HG02678 (cell line): ENCODE data around the gene MESP1.
"Not testable (repeated sequence)": the region's sequence is repeated elsewhere in the genome, so short reads cannot be mapped to it uniquely, and the experiment has no call there.

ENCODE experiments used
- ATAC-seq: cut with Tn5 transposase; IDR thresholded peaks from one replicate; pipeline ENCODE4 v1.9.1; 2021; ENCODE audit warnings: mild to moderate bottlenecking, moderate library complexity; ENCODE audit not compliant: unreplicated experiment

MESP1 gene, protein sequence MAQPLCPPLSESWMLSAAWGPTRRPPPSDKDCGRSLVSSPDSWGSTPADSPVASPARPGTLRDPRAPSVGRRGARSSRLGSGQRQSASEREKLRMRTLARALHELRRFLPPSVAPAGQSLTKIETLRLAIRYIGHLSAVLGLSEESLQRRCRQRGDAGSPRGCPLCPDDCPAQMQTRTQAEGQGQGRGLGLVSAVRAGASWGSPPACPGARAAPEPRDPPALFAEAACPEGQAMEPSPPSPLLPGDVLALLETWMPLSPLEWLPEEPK

DNA sequence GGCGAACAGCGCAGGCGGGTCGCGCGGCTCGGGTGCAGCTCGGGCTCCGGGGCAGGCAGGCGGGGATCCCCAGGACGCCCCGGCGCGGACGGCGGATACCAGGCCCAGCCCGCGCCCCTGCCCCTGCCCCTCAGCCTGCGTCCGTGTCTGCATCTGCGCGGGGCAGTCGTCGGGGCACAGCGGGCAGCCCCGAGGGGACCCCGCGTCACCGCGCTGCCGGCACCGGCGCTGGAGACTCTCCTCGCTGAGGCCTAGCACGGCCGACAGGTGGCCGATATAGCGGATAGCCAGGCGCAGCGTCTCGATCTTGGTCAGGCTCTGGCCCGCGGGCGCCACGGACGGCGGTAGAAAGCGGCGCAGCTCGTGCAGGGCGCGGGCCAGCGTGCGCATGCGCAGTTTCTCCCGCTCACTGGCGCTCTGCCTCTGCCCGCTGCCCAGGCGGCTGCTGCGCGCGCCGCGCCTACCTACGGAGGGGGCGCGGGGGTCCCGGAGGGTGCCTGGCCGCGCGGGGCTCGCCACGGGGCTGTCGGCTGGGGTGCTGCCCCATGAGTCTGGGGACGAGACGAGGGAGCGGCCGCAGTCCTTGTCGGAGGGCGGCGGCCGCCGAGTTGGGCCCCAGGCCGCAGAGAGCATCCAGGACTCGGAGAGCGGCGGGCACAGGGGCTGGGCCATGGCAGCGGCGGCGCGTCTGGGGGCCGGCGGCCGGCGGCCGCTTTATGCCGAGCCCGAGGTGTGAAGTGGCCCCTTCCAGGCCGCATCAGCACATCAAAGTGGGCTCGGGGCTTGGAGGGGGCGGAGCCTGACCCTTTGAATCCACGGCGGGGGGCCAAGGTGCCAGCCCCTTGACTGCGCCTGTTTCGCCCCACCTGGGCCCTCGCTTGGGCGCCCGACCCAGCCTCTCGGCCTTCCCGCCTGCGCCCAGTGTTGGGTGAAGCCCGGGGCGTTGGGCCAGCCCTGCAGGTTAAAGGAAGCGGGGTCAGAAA, at the start of gene MESP1:
Gene MESP1, minus strand, starts transcription at position 690 of the 983 bp plus-strand sequence. Its CDS starts 18 bp downstream, at position 672.
- peak; percentile 88 for ATAC-seq

DNA sequence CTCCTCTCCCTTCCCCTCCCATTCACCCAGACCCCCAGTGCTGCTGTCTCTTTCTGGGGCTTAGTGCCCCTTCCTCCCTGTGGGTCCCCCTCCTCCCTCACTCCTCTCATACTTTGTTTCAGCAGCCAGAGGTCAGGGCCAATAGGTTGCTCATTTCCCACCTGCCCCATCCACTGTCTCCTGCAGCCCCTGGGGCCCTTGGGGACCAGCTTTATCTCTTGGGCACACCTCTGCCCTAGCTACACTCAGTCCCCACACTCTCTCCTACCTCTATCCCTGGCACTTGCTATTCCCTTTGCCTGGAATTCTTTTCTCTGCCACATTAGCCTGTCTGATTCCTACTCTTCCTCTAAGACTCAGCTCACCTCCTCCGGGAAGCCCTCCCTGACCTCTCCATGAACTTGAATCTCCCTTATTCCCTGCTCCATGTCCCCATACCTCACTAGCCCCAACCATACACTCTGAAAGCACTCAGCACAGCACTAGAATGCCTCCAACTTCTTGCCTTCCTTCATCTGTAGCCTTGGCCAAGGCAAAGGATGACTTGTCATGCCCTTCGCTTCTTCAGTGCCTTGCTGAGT, 49.0 kb upstream of the MESP1 start:
- no peak for ATAC-seq

DNA sequence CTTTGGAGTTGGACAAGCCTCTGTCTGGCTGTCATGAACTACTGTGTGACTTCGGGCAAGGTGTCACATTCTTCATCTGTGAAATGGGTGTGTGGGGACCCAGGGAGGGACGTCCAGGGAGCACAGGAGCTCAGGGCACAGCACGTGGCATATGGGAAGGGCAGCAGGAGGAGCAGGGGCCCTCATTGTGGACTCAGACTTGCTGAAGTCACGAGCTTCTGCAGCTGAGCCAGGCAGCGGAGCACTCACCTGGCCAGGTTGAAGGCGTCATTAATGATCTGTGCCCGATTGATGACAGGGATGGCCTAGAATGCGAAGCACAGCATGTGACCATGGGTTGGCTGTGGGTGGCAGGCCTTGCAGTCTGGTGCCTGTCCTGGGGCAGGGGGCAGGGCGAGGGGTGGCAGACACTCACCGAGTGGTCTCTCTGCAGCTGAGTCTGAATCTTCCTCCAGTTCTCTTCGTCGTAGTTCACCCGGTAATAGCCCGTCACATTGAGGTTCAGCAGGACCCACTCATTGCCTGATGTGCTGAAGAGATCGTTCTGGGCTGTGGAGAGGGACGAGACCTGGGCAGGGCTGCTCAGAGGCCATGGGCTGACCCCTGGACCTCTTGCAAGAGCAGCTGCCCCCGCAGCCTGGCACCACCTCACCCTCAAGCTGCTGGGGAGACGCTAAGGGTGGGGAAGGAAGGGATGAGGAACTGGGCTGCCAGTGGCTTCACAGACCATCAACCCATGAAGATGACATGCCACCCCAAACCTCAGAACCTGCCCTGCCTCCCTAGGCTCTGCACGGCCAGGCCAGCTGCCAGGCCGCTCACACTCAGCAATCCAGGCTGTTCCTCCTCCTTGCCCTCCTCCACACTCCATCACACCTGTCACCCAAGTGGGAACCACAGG, 48.2 kb upstream of the MESP1 start:
- ATAC-seq, result no peak

DNA sequence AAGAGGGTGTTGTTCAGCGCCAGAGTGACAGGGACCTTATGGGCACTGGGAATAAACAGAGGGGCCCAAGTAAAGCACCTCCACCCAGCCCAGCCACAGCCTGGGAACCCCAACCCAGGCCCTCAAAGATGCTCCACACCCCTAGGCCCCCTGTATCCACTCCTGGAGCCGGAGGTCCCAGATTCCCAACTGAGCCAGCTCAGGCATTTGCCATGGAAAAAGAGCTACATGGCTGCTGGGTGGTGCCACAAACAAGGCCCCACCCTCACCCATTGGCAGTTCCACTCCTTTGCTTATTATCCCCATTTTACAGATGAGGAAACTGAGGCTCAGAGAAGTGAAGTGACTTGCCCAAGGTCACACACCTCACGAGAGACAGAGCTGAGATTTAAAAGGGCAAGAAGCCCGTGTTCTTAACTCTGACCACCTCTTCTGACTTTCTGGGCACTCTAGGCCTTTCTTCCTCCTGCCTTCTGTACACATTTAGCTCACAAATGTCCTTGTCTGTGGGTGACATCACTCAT, 46.7 kb upstream of the MESP1 start:
- no peak for ATAC-seq

DNA sequence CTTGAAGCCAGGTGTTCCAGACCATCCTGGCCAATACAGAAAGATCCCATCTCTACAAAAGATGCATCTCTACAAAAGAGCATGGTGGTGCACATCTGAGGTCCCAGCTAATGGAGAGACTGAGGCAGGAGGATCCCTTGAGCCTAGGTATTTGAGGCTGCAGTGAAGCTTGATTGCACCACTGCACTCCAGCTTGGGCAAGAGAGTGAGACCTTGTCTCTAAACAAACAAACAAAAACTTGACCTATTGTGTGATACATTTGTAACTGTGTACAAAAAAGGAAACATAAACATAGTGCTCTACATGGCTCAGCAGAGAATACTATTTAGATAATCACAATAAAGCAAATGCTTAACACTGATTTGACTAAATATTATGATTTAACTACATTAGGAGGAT, 44.9 kb upstream of the MESP1 start:
- no peak for ATAC-seq

DNA sequence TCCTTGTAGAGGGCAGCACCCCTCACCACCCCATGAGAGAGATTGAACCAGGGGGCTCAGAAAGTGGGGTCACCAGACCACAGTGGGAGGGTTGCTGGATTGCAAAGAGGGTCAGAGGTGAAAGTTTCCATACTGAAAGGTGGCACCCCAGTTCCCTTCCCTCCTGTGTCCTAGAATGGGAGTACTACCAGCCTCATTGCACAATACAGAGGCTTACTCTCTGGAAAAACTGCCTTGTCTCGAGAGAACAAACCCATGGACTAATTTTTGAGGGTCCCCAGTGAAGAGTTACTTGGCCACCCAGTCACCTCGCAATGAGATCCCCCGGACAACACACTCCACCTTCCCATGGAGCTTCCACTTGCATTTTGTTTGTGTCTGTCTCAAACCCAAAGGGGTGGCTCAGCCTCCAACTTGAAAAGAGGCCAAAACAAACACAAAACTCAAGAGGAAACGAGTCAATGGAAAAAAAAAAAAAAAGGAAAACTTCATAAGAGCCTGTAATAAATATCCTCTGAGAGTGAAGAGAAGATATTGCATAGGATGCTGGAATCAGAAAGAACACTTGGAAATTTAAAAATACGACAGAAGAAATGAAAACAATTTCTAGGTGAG, 43.7 kb upstream of the MESP1 start:
- ATAC-seq, result no peak

DNA sequence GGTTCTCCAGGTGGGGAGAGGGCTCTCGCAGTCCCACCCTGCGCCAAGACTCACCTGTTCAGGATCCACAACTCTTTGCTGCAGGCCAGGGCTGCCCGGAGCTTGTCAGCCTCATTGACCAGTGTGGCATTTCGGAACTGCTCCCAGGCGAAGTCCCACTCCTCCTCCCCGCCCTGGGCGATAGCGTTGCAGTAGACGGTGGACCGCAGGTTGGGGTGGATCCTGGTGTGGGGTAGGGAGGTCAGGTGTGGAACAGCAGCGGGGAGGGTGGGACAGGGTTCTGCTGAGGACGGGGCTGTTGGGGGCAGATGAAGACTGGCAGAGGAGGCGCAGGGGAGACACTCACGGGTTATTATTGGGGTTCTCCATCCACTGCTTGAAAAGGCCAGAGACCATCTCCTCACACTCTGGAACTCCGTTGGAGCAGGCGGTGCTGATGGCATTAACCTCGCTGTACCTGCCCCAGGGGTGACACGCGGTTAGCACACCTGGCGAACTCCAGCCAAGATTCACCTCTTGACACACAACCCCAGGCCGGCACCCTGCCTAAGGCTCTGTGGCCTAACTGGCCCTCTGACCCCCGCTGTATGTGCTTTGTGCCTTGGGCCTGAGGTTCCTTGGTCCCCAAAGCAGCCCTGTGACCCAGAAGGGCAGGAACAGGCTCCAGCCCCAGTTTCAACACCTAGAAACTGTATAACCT, 41.2 kb upstream of the MESP1 start:
- no peak for ATAC-seq

DNA sequence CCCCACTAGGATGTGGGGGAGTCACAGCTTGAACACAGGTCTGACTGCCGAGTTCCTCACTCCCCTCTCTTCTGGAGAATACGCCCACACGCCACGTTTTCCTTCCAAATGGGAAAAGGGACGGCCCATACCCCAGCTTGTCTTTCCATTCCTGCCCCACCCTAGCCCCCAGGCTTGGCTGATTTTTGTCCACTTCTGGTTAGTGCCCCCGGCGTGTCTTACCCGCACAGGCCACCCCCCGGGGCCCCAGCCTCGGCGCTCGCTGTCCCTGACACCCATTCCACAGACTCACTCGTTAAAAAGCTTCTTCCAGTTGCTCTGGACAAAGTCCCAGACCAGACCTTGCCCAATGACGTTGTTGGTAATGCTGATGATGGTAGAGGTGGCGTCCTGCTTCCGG, 39.6 kb upstream of the MESP1 start:
- ATAC-seq, result no peak

DNA sequence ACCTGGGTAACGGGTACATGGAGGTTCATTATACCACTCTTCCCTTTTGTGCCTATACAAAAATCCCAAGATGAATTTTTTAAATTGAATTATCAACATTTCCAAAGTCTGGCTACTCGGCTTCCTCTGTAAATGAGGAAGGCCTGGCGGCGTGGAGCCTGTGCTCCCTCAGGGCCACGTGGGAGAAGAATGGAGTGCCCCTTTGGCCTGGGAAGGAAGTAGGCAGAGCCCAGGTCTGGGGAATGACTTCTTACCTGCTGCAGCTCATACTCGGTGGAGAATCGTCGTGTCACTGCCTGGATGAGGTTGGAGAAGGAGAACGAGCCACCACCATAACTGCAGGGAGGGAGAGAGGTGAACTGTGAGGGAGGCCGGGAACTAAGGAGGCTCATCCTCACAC, 39.2 kb upstream of the MESP1 start:
- ATAC-seq, result no peak

DNA sequence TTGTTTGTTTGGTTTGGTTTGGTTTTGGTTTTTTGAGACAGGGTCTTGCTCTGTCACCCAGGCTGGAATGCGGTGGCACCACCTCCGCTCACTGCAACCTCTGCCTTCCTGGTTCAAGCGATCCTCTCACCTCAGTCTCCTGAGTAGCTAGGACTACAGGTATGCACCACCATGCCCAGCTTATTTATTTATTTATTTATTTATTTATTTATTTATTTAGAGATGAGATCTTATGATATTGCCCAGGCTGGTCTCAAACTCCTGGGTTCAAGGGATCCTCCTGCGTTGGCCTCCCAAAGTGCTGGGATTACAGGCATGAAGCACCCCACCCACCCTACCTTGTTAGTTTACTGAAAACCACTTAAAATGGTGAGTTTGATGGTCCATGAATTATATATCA, 37.5 kb upstream of the MESP1 start:
- not testable (repeated sequence) for ATAC-seq

DNA sequence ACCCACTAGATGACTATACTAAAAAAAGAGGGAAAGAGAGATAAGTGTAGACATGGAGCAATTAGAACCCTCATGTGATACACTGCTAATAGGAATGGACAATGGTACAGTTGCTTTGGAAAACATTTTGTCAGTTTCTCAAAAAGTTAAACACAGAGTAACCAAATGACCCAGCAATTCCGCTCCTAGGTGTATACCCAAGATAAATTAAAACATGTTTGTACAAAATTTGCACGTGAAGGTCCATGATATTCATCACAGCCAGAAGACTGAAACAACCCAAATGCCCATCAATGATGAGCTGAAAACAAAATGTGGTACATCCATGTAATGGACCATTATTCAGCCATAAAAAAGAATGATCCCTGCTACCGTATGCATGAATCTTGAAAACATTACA, 36.9 kb upstream of the MESP1 start:
- ATAC-seq, result no peak

DNA sequence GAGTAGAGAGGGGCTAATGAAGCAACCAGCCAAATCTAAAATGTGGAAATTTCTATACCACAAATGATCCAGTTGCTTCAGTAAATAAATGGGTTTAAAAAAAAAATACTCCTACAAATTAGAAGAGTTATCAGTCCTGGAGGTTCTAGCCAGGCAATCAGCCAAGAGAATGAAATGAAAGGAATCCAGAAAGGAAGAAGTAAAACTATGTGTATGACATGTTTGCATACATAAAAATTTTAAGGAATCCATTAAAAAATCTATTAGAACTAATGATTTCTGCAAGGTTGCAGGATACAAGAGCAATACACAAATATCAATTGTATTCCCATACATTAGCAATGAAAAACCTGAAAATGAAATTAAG, 34.7 kb upstream of the MESP1 start:
- ATAC-seq, result no peak

DNA sequence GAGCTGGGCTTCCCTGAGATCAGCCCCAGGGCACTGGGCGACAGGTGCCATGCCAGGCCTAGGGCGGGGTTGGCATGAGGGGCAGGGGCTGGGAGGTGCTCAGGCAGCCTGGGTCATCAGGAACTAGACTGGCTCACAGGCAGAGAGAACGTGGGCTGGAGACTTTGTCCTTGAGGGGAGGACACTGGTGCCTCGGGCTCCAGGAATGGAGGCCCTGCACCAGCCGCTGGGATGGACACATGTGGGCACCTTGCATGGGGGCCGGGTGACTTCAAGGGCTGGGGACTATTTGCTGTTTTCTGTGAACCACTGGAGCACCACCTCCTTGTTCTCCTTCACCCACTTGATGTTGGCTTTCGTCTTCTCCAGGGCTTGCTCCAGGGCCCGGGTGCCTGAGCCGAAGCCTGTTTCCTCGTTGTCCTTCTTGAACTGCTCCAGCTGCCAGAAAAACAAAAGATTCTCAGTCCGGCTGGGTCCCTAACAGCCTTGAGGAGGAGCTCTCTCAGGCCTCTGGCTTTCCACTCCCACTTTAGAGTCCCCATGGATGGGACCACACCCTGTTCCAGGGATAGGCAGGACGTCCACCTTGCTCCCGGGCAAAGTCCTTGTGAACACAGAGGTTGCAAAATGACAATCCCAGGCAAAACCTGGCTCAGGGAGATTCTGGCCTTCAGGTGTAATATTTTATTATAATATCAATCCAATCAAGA, 34.2 kb upstream of the MESP1 start:
- no peak for ATAC-seq

DNA sequence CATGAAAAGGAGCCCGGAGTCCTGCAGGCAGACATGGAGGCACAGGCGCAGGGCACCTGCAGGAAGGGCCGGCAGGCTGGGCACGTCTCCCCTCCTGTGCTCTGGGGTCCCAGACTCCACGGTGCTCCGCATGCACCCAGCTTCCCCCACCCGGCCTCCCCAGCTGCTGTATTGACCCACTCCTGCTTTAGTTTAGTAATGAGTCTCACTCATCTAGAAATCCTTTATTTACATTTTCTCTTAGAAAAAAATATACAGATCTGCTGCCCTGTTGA, 33.6 kb upstream of the MESP1 start:
- ATAC-seq, result no peak

DNA sequence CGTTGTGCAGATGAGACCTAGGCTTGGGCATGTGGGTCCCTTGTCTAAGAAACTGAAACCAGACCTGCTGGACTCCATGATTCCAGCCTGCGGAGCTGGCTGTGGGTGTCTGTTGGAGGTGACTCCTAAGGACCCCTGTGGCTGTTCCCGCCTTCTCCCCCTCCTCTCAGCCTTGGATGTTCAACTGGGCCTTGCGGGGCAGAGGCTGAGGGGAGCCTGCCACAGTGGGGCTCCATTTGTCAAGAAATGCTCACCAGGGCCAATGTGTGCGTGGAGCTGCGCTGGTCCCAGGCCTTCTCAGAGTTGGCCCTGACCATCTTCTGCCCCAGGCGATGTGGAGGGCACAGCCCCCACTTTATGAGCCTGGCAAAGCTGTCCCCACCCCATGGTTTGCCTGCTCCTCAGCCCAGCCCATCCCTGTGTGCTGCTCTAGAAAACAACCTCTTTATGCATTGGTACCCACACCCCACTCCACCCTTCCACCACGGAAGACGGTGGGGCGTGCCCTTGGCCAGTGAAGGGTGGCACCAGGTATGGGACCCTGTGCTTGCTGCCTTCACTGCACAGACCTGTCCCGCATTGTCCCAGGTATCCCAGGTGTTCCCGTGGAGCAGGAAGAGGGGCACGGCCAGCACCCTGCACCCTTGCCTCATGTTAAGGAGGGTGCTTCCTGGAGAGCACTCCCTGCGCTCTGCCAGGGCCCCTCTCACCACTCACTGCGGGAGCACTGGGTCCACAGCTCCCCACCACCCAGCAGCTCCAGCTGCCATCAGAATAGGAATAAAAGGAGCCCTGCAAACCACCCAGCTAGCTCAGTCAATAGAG, 33.0 kb upstream of the MESP1 start:
- ATAC-seq, result no peak

DNA sequence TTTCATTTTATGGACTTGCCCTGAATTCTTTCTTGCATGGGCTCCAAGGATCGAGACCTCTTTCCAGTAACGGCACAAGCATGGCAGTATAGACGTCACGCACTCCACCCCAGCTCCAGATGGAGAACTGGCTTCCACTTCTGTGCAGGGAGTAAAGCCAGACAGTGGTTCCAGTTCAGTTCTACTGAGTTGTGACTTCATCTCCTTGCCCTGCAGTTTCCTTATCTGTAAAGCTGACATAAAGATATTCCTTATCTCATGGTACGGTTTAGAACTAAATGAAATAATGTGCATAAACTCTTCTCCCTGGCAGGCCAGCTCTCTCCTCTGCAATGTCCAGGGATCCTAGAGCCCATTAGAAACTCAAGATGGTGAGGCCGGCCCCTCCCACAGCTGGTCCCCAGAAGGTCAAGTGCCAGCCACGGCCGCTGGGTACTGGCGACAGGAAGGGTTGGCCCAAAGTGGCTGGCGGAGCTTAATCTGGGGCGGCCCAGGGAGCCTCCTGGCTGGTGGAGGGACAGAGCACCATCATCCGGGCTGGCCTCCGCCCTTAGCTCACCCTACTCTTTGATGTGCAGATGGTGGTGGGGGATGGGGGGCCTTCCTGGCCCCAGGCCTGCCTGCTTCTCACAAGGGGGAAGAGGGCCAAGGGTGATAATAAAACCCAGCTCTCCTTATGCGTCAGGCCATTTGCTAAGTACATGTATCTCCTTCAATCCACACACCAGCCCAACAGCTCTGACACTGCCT, 32.2 kb upstream of the MESP1 start:
- ATAC-seq, result no peak

DNA sequence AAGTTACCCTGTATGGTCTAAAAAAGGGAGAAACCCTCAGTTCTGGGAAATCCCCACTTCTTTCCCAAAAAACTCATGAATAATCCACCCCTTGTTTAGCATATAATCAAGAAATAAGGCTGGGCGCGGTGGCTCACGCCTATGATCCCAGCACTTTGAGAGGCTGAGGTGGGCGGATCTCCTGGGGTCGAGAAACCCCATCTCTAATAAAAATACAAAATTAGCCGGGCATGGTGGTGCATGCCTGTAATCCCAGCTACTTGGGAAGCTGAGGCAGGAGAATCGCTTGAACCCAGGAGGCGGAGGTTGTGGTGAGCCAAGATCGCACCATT, 31.5 kb upstream of the MESP1 start:
- ATAC-seq, result not testable (repeated sequence)
